ENCODE results near the gene COL15A1. TPM values are rescaled to one million over a fixed set of nuclear protein-coding genes. Genes with fewer than 3 reads are reported as not detected.
A peak's percentile ranks its signal among the peaks of the same experiment; 100 is the strongest.

Gene COL15A1
- total RNA-seq, 1 experiment from 2014 or later = not detected

GRCh38 chr9:99113414-99114048 is 169.8 kb downstream of the COL15A1 start:
- no peak for TF ChIP-seq CTCF (conservative IDR thresholded peaks at IDR 0.05)
- H3K36me3 Mint-ChIP-seq (ENCODE audit: insufficient read depth in 1 of 3, low read depth in 3 of 3) = no peaks in the 10 kb centered on the region; a peak in 2 of 7 replicates
- Histone ChIP-seq H3K14ac (ENCODE audit: insufficient read depth, low read length) (no peak overlapping the region), H3K79me1 (ENCODE audit: insufficient read depth, low read depth, low read length, poor library complexity, severe bottlenecking) (peaks cover 12% of the 10 kb centered on the region), H2BK15ac (ENCODE audit: low read depth, low read length) (no peak overlapping the region), H3K23ac (ENCODE audit: insufficient read length, low read depth, low read length) (no peak overlapping the region), H2BK12ac (ENCODE audit: insufficient read length, low read depth, low read length) (no peak overlapping the region), H4K5ac (ENCODE audit: insufficient read length, low read depth, low read length) (no peak overlapping the region), H3K18ac (ENCODE audit: insufficient read length, low read depth, low read length) (no peak overlapping the region), H3K9ac (ENCODE audit: extremely low read depth, insufficient read length, low read length) (no peak overlapping the region), H3K27me3 (ENCODE audit: insufficient read depth, low read length) (no peaks in the 10 kb centered on the region), H4K20me1 (ENCODE audit: control insufficient read depth, insufficient read depth, insufficient read length) (no peaks in the 10 kb centered on the region), H3T11ph (ENCODE audit: low read length) (no peak overlapping the region), H3K27ac (ENCODE audit: insufficient read length, low read depth, low read length) (no peak overlapping the region), H3K4me1 (ENCODE audit: insufficient read depth, low read length) (peaks cover 3% of the 10 kb centered on the region; the same call in 1 of the 2 replicates), H3K56ac (ENCODE audit: insufficient read length, low read depth, low read length) (no peak overlapping the region), H3K79me2 (ENCODE audit: insufficient read depth, low read length) (peaks cover 16% of the 10 kb centered on the region; the same call in 1 of the 2 replicates), H2BK120ac (ENCODE audit: low read depth, low read length, poor library complexity, severe bottlenecking) (no peak overlapping the region), H4K91ac (ENCODE audit: insufficient read length, low read depth, low read length) (no peak overlapping the region), H3K4ac (ENCODE audit: low read depth, low read length) (no peak overlapping the region), H2AK5ac (ENCODE audit: insufficient read length, low read length) (no peak overlapping the region), H2AFZ (ENCODE audit: low read length) (no peak overlapping the region), H4K8ac (replicated peaks; ENCODE audit: insufficient read length, low read depth, low read length) (no peak overlapping the region), H3K23me2 (ENCODE audit: insufficient read length, low read depth, low read length, poor library complexity, severe bottlenecking) (no peaks in the 10 kb centered on the region), H3K9me3 (ENCODE audit: control insufficient read depth, low read depth, low read length) (no peaks in the 10 kb centered on the region), H2BK5ac (ENCODE audit: insufficient read length, low read length) (no peak overlapping the region), H2BK20ac (ENCODE audit: low read depth, low read length, poor library complexity, severe bottlenecking) (no peak overlapping the region), H3K4me2 (ENCODE audit: insufficient read depth, insufficient read length, low read length) (no peak overlapping the region)
- no peak for DNase-seq
- H3K4me1 Mint-ChIP-seq = peaks cover 40 to 42% of the 10 kb centered on the region in 2 experiments
- H3K9me3 Mint-ChIP-seq = no peaks in the 10 kb centered on the region
- no CpG with 5 or more reads among the region's 2 CpGs for WGBS (ENCODE audit: extremely low coverage, insufficient read length, low lambda C conversion rate)
- H3K27me3 Mint-ChIP-seq (ENCODE audit: low read depth) = no peaks in the 10 kb centered on the region
- H3K4me3 Mint-ChIP-seq = no peak overlapping the region
- H3K27ac Mint-ChIP-seq = 0 out of 7 replicates have a peak overlapping the region, but pooled peaks of 1 of the 3 experiments have one; percentile 59
